ENCODE results near the gene CCL7.

The CCL7 gene

DNA sequence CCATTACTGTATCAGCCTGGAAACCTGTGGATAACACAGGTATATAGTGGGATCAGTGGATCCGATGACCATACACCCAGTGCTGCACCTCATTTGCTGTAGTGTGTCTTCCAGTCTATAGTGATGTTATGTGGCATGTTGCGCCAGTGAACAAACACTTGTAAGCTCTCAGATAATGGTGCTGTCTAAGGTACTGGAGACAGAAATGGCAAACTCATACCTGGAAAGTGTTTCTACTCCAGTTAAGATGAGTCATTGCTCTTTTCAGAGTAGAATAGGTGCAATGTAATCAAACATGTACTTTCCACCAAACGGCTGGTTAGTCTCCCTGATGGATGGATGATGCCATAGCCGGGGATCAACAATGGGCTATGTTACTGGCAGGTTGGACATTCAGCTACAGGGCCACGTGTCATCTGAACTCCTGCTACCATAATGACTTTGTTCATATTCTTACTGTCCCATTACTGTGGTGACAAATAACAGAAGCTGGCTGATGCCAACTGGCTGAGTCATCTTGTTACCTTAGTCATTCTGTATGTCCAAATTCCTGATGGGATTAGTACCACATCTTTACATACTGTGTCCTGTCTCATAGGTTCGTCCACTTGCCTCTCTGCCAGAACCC lies 21.8 kb downstream of the CCL7 start:
- no peak for DNase-seq

DNA sequence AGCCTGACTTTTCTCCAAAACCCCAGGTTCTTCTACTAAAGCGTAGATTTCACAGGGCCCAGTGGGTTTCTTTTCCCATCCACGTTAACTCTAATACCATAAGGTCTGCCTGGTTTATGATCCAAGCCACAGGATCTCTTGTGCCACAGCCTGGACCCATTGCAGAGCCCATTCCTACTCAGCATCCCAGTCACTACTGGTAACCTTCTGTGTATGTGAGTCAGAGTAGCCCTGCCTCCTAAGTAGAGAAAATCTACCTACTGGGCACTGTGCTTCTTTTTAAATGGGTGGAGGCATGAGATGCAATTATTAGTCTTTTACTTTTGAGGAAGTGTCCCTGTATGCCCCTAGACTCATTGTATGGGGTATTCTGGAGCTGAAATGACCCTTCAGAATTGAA lies 29.0 kb downstream of the CCL7 start:
- no peak for DNase-seq

DNA sequence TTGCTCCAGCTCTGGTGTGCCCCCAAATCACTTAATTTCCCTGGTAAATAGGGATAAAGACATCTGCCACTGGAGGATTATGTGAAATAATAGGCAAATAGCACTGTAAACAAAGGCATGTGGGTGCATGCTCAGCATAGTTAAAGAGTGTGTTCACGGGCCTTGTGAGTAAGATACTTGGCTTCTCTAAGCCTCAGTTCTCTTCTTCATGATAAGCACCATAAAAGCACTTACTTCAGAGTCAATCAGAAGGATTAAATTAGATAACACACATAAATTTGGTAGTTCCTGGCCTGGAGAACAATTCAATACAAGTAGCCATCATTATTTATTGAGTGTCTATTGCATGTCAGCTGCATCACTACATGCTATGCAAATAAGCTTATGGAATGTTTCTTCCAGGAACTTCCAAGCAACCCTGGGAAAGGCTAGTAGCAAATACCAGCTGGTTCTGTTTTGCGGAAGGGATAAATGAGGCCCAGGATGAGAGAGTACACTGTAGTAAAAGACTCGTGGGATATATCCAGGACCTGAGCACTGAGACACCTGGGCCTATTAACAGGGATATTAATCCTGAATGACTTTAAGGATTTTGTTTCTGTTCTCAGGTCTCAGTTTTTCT lies 30.0 kb downstream of the CCL7 start:
- no peak for DNase-seq

DNA sequence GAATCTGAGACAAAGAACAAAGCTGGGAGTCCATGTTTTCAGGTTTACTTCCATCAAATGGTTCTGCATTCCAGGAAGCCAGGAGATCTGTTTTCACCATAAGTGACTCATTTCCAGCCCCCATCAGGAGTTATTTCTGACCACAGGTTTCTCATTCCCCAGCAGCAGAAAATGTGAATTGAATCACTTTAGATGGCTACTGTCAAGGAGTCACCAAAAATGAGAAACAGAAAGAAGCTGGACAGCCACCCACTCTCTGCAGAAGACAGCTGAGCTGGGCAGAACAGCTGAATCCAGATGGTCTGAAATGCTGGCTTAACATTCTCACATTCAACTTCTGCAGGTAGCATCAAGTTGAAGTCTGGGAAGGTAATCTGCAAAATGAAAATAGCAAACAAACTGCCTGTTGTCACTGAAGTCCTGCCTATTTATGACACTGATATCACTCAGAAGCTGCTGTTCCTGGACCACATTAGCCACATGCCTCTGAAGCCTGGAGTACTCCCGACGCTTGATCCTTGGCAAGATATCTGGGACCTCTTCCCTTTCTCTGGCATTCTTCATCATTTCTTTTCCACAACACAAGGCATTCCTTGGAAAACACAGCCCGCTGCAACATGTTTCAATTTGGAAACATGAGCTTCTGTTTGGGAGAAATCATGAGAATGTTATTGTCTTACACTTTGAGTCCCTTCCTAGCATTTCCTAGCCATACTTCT lies 30.8 kb downstream of the CCL7 start:
- no peak for DNase-seq

DNA sequence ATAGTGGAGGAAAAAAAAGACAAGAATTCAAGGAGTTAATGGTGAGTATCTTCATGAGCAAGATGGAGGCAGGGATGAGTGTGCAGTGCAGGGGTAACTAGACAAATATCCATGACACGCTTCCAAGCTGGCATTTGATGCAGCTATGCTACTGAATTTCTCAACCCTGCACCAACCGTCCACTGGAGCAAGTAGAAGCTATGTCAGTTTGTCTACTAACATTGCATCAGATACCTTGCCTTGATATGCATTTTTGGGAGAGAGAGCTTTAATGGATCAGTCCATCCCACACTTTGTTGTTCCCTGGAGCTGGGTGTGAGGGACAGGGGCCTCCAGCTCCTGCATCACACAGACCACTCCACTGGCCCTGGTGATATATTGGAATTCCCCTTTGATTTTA lies 32.0 kb downstream of the CCL7 start:
- DNase-seq = no peak

DNA sequence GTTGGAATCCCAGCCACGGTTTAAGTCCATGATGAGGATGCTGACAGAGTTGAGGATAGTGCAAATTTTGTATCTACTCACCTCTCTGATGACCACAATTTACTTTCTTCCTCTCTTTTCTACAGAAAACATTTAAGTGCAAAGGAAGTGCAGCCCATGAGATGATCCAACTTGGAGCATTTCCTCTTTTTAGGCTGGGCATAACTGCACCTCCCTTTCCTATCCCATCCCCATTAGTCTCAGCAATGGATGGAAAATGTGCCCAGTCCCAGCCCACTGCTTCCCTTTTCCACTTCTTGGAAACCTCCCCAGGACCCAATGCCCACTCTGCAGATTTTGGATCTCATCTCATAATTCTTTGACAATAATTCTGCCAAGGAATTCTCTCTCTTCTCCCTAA lies 32.6 kb downstream of the CCL7 start:
- DNase-seq = no peak

DNA sequence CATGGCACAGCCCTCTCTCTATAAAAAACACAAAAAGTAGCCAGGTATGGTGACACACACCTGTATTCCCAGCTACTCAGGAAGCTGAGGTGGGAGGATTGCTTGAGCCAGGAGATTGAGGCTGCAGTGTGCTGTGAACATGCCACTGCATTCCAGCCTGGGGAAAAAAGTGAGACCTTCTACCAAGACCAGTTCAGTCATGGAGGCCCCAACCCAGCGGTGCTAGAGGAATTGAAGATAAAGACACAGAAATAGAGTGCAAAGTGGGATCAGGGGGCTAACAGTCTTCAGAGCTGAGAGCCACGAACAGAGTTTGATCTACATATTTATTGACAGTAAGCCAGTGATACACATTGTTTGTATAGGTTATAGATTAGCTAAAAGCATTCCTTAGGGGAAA lies 33.6 kb downstream of the CCL7 start:
- no peak for DNase-seq

DNA sequence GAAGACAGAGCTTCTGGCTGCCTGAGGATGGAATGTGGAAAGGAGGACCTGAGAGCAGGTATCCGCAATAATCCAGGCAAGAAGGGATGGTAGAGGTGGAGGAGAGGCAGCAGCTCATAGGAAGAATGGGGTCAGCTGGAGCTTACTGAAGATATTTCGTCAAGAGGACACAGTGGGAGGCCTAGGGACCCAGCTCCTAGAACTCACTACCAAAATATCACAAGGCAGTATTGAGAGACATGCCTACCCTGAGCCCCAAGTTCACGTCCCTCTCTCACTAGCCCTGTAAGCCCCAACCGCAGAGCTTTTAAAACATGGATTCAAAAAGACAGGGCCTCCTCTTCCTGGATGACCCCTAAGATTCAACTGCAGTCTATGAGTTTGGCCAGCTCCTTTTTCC lies 35.0 kb downstream of the CCL7 start:
- no peak for DNase-seq

DNA sequence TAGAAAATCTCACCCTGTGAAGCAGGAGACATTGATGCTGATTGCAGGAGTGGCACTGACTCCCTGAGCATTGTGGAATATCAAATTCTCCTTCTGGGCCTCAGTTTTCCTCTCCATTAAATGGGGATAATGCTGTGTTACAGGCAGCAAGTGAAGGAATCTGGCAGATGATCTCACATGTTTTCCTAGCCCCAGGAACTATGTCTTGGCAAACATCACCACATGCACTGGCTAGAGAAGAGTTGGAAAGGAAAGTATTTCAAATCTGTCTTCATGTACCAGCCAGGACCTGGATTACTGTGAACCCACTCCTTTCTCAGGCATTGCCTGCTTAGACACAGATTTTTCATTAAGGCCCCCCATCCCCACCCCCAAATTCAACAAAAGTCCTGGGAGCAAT lies 35.6 kb downstream of the CCL7 start:
- DNase-seq = no peak

DNA sequence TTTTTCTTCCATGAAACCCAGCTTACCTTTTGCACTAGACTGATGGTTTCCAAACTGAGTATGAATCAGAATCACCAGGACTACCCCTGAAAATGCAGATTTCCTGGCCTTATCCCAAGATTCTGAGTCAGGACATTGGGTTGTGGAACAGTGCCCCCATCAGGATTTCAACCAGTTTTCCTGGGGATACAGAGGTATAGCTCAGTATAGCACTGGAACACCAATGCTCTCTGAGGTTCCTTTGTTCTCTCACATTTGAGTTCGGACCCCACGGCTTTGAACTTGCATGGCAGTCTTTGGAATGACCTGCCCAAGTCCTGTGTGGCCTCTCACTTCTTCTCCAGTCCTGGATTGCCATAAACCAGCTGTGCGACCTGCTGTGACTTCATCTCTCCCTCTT lies 36.4 kb downstream of the CCL7 start:
- no peak for DNase-seq

DNA sequence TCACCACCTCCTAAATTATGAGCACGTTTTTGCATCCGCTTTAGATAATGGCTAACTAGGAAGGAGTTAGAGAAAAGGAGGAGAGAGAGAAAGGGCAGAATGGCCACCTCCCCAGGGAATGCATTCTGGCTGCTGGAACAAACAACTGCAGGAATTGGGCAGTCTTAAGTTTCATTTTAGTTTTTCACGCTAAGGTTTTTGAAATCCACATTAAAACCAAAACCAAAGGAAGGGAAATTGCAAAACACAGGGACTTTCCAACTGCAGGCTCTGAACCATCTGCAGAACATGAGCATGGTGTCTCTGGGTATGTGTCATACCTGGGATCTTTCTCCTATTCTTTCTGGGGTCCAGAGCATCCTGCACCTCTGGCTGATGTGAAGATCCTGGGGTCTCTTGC lies 37.1 kb downstream of the CCL7 start:
- DNase-seq = no peak

DNA sequence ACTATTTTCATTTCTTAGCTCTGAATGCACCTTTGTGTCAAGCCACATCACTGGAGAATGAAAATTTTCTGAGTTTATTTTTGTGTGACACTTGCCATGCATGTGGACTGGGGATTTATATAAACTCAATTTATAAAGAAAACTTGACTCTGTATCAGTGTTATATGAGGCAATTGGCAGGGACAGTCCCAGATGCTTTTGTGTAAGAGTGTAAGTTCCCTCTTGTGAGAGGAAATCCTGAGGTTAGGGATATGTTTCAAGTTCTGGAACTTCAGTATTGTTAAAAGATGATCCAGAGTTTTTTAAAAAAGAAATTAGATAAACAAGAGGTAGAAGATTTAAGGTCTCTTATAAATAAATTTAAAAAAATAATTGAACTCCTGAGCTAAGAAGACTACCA lies 38.4 kb downstream of the CCL7 start:
- DNase-seq = no peak

DNA sequence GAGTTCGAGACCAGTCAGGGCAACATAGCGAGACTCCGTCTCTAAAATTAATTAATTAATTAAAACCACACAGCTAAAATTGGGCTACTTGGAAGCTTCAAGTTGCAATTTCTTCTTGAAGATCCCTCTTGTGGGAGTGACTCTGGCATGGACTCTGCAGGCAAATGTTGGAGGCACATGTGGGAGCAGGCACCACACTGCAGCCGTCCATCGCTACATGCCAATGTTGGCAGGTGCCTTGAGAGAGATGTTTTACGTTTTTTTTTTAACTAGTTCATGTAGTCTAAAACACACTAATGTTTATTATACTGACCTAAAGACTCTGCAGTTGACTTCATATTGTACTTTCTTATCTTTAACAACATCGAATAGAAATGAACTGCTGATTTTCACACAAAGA lies 41.3 kb downstream of the CCL7 start:
- no peak for DNase-seq

DNA sequence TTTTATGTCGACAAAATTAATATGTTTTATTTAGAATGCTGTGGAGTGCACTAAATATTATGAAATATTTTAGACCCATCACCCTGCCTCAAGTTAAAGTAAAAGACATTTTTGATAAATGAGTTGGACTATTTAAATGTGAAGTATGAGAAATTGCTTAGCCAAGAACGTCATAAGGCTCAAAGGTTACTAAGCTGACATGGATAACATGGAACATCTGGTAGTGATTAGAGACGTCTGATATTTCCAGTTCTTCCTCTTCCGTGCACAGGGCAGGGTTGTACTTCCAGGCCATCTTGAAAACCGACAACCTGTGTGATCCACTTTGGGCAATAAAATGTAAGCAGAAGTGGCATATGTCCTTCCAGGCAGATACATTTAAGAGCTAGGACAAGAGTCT lies 42.1 kb downstream of the CCL7 start:
- no peak for DNase-seq

DNA sequence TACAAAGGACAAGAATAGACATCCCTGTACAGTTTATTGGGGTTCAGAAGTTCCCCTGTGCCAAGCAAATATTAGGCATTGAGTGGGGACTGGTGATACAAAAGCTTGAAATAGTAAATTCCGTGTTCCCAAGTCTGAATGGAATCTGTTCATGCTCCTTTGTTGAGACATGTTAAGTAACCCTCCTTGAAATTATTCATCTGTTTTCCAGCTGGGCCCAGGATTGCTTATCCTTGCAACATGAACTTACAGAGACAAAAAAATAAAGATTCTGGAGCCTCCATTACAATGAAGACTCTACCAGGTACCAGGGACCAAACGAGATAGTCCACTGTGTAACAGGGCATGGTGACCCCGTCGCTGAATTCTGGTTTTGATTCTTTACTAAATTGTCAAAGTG lies 43.1 kb downstream of the CCL7 start:
- no peak for DNase-seq

DNA sequence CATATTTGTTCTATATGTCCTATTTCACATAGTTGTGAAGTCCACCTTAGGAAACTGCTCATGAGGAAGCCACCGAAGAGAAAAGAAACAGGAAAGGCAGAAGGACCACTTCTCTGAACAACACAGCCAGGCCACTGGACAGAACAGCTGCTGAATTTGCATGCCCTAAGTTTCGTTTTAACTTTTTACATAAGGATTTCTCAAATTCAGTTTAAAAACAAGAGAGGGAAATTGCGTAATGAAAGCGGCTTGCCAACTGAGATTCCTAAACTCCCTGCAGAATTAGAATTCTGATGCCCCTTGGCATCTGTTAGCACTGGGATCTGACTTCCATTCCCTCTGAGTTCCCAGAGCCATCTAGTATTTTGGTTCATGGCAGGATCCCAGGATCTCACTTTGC lies 44.3 kb downstream of the CCL7 start:
- no peak for DNase-seq

DNA sequence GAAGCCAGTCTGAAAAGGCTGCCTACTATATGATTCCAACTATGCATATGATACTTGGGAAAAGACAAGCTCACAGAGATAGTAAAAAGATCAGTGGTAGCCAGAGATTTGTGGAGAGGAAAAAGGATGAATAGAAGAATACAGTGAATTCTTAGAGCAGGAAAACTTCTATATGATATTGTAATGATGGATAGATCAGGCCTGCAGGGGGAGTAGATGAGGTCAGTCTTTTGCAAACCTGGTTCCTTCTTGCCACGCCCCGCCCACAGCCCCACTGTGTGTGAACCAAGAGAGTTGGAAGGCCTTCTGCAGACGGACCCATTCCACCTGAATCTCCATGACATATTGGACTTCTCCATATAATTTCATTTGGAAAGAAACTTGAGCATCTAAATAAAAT lies 48.5 kb downstream of the CCL7 start:
- no peak for DNase-seq

DNA sequence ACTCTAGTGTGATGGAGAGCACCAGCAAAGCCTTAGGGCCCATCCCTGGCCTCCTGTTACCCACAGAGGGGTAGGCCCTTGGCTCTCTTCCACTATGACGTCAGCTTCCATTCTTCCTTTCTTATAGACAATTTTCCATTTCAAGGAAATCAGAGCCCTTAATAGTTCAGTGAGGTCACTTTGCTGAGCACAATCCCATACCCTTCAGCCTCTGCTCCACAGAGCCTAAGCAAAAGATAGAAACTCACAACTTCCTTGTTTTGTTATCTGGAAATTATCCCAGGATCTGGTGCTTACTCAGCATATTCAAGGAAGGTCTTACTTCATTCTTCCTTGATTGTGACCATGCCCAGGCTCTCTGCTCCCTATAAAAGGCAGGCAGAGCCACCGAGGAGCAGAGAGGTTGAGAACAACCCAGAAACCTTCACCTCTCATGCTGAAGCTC lies 49.0 kb downstream of the CCL7 start, which contains the start of gene CCL8:
Gene CCL8 (plus strand): TSS at position 397 of the 445 bp plus-strand sequence. CDS start 67 bp downstream, outside the sequence.
- DNase-seq = no peak

Measured in NCI-H146 (cell line).